ENCODE results near the gene ADAT3.
A peak's percentile ranks its signal among the peaks of the same experiment; 100 is the strongest.

ADAT3 gene

DNA sequence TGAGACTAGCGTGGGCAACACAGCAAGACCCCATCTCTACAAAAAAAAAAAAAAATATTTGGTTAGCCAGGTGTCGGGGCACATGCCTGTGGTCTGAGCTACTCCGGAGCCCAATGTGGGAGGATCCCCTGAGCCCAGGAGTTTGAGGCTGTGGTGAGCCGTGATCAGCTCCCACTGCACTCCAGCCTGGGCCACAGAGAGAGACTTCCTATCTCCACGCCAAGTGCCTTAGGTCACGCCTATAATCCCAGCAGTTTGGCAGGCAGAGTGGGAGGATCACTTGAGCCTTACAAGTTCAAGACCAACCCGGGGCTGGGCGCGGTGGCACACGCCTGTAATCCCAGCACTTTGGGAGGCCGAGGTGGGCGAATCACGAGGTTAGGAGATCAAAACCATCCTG, 8.7 kb upstream of the ADAT3 start:
- no peaks in the 10 kb centered on the region for H3K36me3 ChIP-seq (ENCODE audit: control insufficient read depth in 5 of 5, insufficient read depth in 5 of 5, low read length in 5 of 5)
- peaks cover 4 to 32% (median 19%) of the 10 kb centered on the region in 5 donors for H3K4me1 ChIP-seq (ENCODE audit: control insufficient read depth in 5 of 5, insufficient read depth in 5 of 5, low read length in 5 of 5)
- H3K9me3 ChIP-seq (ENCODE audit: control insufficient read depth in 5 of 5, low read length in 5 of 5), result no peaks in the 10 kb centered on the region
- H3K27me3 ChIP-seq (ENCODE audit: control insufficient read depth in 5 of 5, insufficient read depth in 4 of 5, low read length in 5 of 5), result no peaks in the 10 kb centered on the region
- no peak overlapping the region for H3K4me3 ChIP-seq (ENCODE audit: low read depth in 1 of 5, low read length in 5 of 5)
- no peak overlapping the region for H3K9ac ChIP-seq (ENCODE audit: low read length in 5 of 5)
- no peak overlapping the region for H3K27ac ChIP-seq (ENCODE audit: low read depth, low read length)

- no peak overlapping the region for H3K27ac ChIP-seq (ENCODE audit: low read depth, low read length)
- H3K27me3 ChIP-seq (ENCODE audit: control insufficient read depth in 5 of 5, insufficient read depth in 4 of 5, low read length in 5 of 5), result no peaks in the 10 kb centered on the region
- no peaks in the 10 kb centered on the region for H3K36me3 ChIP-seq (ENCODE audit: control insufficient read depth in 5 of 5, insufficient read depth in 5 of 5, low read length in 5 of 5)
These were observed 3.2 kb upstream of the ADAT3 start for GRCh38 chr19:1901940-1902404.

GRCh38 chr19:1902923-1903322, 2.3 kb upstream of the ADAT3 start:
- H3K4me1 ChIP-seq (ENCODE audit: control insufficient read depth in 5 of 5, insufficient read depth in 5 of 5, low read length in 5 of 5), result peaks cover 2 to 30% (median 17%) of the 10 kb centered on the region in 5 donors
- no peak overlapping the region for H3K27ac ChIP-seq (ENCODE audit: low read depth, low read length)
- H3K4me3 ChIP-seq (ENCODE audit: low read depth in 1 of 5, low read length in 5 of 5), result no peak overlapping the region

More at GRCh38 chr19:1901940-1902404, 3.2 kb upstream of the ADAT3 start:
- H3K4me3 ChIP-seq (ENCODE audit: low read depth in 1 of 5, low read length in 5 of 5), result no peak overlapping the region
- H3K4me1 ChIP-seq (ENCODE audit: control insufficient read depth in 5 of 5, insufficient read depth in 5 of 5, low read length in 5 of 5), result peaks cover 7 to 31% (median 19%) of the 10 kb centered on the region in 5 donors
- H3K9ac ChIP-seq (ENCODE audit: low read length in 5 of 5), result no peak overlapping the region
- no peaks in the 10 kb centered on the region for H3K9me3 ChIP-seq (ENCODE audit: control insufficient read depth in 5 of 5, low read length in 5 of 5)

DNA sequence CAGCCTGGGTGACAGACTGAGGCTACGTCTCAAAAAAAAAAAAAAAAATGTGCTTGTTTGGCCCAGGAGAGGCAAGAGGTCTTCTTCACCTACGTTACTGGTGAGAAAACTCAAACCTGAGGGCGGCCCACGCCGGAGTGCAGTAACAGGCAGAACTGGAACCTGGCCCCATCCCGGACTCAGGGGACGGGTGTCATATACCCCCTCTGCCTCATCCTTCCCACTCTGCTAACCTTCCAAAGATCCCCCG, 414 bp upstream of the ADAT3 start:
- Histone ChIP-seq H3K4me3 (ENCODE audit: low read depth in 1 of 5, low read length in 5 of 5) (peak overlapping the region in 3 of 5 donors; percentile 36 to 75 (median 50)), H3K4me1 (ENCODE audit: control insufficient read depth in 5 of 5, insufficient read depth in 5 of 5, low read length in 5 of 5) (peaks cover 2 to 38% (median 22%) of the 10 kb centered on the region in 5 donors), H3K9ac (ENCODE audit: low read length in 5 of 5) (no peak overlapping the region), H3K36me3 (ENCODE audit: control insufficient read depth in 5 of 5, insufficient read depth in 5 of 5, low read length in 5 of 5) (peaks cover 0 to 3% (median 0%) of the 10 kb centered on the region in 5 donors), H3K27ac (ENCODE audit: low read depth, low read length) (peak overlapping the region; percentile 55), H3K9me3 (ENCODE audit: control insufficient read depth in 5 of 5, low read length in 5 of 5) (no peaks in the 10 kb centered on the region), H3K27me3 (ENCODE audit: control insufficient read depth in 5 of 5, insufficient read depth in 4 of 5, low read length in 5 of 5) (no peaks in the 10 kb centered on the region)

More at GRCh38 chr19:1902923-1903322, 2.3 kb upstream of the ADAT3 start:
- no peaks in the 10 kb centered on the region for H3K9me3 ChIP-seq (ENCODE audit: control insufficient read depth in 5 of 5, low read length in 5 of 5)
- H3K27me3 ChIP-seq (ENCODE audit: control insufficient read depth in 5 of 5, insufficient read depth in 4 of 5, low read length in 5 of 5), result no peaks in the 10 kb centered on the region
- H3K36me3 ChIP-seq (ENCODE audit: control insufficient read depth in 5 of 5, insufficient read depth in 5 of 5, low read length in 5 of 5), result peaks cover 0 to 3% (median 0%) of the 10 kb centered on the region in 5 donors
- H3K9ac ChIP-seq (ENCODE audit: low read length in 5 of 5), result no peak overlapping the region

- peaks cover 2 to 44% (median 28%) of the 10 kb centered on the region in 5 donors for H3K4me1 ChIP-seq (ENCODE audit: control insufficient read depth in 5 of 5, insufficient read depth in 5 of 5, low read length in 5 of 5)
These were observed 720 bp downstream of the ADAT3 start for GRCh38 chr19:1905863-1906375.

DNA sequence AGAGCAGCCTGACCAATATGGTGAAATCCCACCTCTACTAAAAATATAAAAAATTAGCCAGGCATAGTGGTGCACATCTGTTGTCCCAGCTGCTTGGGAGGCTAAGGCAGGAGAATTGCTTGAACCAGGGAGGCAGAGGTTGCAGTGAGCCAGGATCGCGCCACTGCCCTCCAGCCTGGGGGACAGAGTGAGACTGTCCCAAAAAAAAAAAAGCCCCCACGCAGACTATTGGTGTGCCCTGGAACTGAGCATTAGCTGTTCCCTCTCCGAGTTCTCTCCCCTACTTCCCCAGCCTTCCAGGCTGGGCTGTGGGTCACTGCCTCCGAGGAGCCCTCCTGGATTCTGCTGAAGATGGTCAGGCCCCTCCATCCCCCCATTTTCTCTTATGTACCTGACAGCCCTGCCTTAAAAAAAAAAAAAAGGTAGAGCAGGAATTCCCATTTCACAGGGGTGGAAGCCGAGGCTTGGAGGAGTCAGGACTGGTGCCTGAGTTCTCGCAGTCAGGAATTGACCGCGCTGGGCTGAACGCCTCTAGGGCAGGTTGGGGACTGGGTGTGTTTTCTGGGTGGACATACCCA, 1.9 kb downstream of the ADAT3 start:
- Histone ChIP-seq H3K36me3 (ENCODE audit: control insufficient read depth in 5 of 5, insufficient read depth in 5 of 5, low read length in 5 of 5) (peaks cover 0 to 7% (median 2%) of the 10 kb centered on the region in 5 donors), H3K9me3 (ENCODE audit: control insufficient read depth in 5 of 5, low read length in 5 of 5) (no peaks in the 10 kb centered on the region), H3K27ac (ENCODE audit: low read depth, low read length) (no peak overlapping the region), H3K27me3 (ENCODE audit: control insufficient read depth in 5 of 5, insufficient read depth in 4 of 5, low read length in 5 of 5) (no peaks in the 10 kb centered on the region), H3K4me3 (ENCODE audit: low read depth in 1 of 5, low read length in 5 of 5) (no peak overlapping the region), H3K9ac (ENCODE audit: low read length in 5 of 5) (no peak overlapping the region), H3K4me1 (ENCODE audit: control insufficient read depth in 5 of 5, insufficient read depth in 5 of 5, low read length in 5 of 5) (peaks cover 2 to 44% (median 28%) of the 10 kb centered on the region in 5 donors)

More at GRCh38 chr19:1905863-1906375, 720 bp downstream of the ADAT3 start:
- Histone ChIP-seq H3K4me3 (ENCODE audit: low read depth in 1 of 5, low read length in 5 of 5) (peak overlapping the region; percentile 69 to 81 (median 73)), H3K9me3 (ENCODE audit: control insufficient read depth in 5 of 5, low read length in 5 of 5) (no peaks in the 10 kb centered on the region), H3K36me3 (ENCODE audit: control insufficient read depth in 5 of 5, insufficient read depth in 5 of 5, low read length in 5 of 5) (peaks cover 0 to 3% (median 0%) of the 10 kb centered on the region in 5 donors), H3K27me3 (ENCODE audit: control insufficient read depth in 5 of 5, insufficient read depth in 4 of 5, low read length in 5 of 5) (no peaks in the 10 kb centered on the region), H3K9ac (ENCODE audit: low read length in 5 of 5) (peak overlapping the region in 4 of 5 donors; percentile 7 to 80 (median 24)), H3K27ac (ENCODE audit: low read depth, low read length) (peak overlapping the region; percentile 40)

- Histone ChIP-seq H3K4me1 (ENCODE audit: control insufficient read depth in 5 of 5, insufficient read depth in 5 of 5, low read length in 5 of 5) (peaks cover 2 to 44% (median 28%) of the 10 kb centered on the region in 5 donors), H3K27ac (ENCODE audit: low read depth, low read length) (no peak overlapping the region), H3K9me3 (ENCODE audit: control insufficient read depth in 5 of 5, low read length in 5 of 5) (no peaks in the 10 kb centered on the region), H3K9ac (ENCODE audit: low read length in 5 of 5) (peak overlapping the region in 1 of 5 donors; percentile 41), H3K27me3 (ENCODE audit: control insufficient read depth in 5 of 5, insufficient read depth in 4 of 5, low read length in 5 of 5) (no peaks in the 10 kb centered on the region), H3K36me3 (ENCODE audit: control insufficient read depth in 5 of 5, insufficient read depth in 5 of 5, low read length in 5 of 5) (peaks cover 0 to 14% (median 7%) of the 10 kb centered on the region in 5 donors), H3K4me3 (ENCODE audit: low read depth in 1 of 5, low read length in 5 of 5) (no peak overlapping the region)
These were observed 2.6 kb downstream of the ADAT3 start for GRCh38 chr19:1907563-1908363.

DNA sequence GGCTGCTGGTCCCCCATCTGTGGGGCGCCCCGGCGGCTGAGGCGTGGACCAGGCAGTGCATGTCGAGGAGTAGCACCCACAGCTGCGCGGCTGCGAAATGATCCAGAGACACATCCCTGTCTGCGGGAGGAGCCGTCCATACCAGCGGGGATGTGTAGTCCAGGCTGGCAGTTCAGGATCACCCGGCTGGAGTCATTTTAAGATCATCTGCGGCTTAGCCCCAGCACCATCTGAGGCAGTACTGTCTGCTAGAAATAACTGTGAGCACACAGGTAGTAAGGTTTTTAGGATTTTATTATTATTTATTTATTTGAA, 3.1 kb downstream of the ADAT3 start:
- H3K9ac ChIP-seq (ENCODE audit: low read length in 5 of 5), result no peak overlapping the region
- H3K4me1 ChIP-seq (ENCODE audit: control insufficient read depth in 5 of 5, insufficient read depth in 5 of 5, low read length in 5 of 5), result peaks cover 2 to 44% (median 28%) of the 10 kb centered on the region in 5 donors
- no peak overlapping the region for H3K4me3 ChIP-seq (ENCODE audit: low read depth in 1 of 5, low read length in 5 of 5)

GRCh38 chr19:1909761-1910080, 4.5 kb downstream of the ADAT3 start:
- no peaks in the 10 kb centered on the region for H3K9me3 ChIP-seq (ENCODE audit: control insufficient read depth in 5 of 5, low read length in 5 of 5)
- H3K9ac ChIP-seq (ENCODE audit: low read length in 5 of 5), result peak overlapping the region in 1 of 5 donors; percentile 4
- H3K4me3 ChIP-seq (ENCODE audit: low read depth in 1 of 5, low read length in 5 of 5), result no peak overlapping the region
- H3K36me3 ChIP-seq (ENCODE audit: control insufficient read depth in 5 of 5, insufficient read depth in 5 of 5, low read length in 5 of 5), result peaks cover 0 to 32% (median 16%) of the 10 kb centered on the region in 5 donors
- H3K4me1 ChIP-seq (ENCODE audit: control insufficient read depth in 5 of 5, insufficient read depth in 5 of 5, low read length in 5 of 5), result peaks cover under 1 to 36% (median 21%) of the 10 kb centered on the region in 5 donors
- no peak overlapping the region for H3K27ac ChIP-seq (ENCODE audit: low read depth, low read length)
- no peaks in the 10 kb centered on the region for H3K27me3 ChIP-seq (ENCODE audit: control insufficient read depth in 5 of 5, insufficient read depth in 4 of 5, low read length in 5 of 5)

More for the DNA sequence above, 3.1 kb downstream of the ADAT3 start:
- Histone ChIP-seq H3K36me3 (ENCODE audit: control insufficient read depth in 5 of 5, insufficient read depth in 5 of 5, low read length in 5 of 5) (peaks cover 0 to 20% (median 12%) of the 10 kb centered on the region in 5 donors), H3K27ac (ENCODE audit: low read depth, low read length) (no peak overlapping the region), H3K9me3 (ENCODE audit: control insufficient read depth in 5 of 5, low read length in 5 of 5) (no peaks in the 10 kb centered on the region), H3K27me3 (ENCODE audit: control insufficient read depth in 5 of 5, insufficient read depth in 4 of 5, low read length in 5 of 5) (no peaks in the 10 kb centered on the region)

DNA sequence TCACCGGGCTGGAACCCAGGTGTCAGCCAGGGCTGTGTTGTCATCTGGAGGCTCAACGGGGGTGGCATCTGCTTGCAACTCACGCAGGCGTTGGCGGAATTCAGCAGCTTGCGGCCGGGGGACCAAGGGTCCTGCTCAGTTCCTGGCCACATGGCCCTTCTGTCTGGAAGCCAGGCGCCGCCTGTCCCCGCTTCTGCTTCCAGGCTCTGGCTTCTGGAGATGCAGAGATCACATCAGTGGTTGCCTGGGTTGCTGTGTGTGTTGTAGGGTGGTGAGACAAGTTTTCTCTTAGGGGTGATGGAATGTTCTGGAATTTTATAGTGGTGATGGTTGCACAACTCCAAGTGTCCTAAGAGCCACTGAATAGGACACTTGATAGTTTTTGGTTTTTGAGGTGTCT, 5.0 kb downstream of the ADAT3 start:
- H3K27me3 ChIP-seq (ENCODE audit: control insufficient read depth in 5 of 5, insufficient read depth in 4 of 5, low read length in 5 of 5), result no peaks in the 10 kb centered on the region
- H3K4me1 ChIP-seq (ENCODE audit: control insufficient read depth in 5 of 5, insufficient read depth in 5 of 5, low read length in 5 of 5), result peaks cover 0 to 33% (median 19%) of the 10 kb centered on the region in 5 donors
- peaks cover 0 to 36% (median 20%) of the 10 kb centered on the region in 5 donors for H3K36me3 ChIP-seq (ENCODE audit: control insufficient read depth in 5 of 5, insufficient read depth in 5 of 5, low read length in 5 of 5)
- no peaks in the 10 kb centered on the region for H3K9me3 ChIP-seq (ENCODE audit: control insufficient read depth in 5 of 5, low read length in 5 of 5)
- H3K9ac ChIP-seq (ENCODE audit: low read length in 5 of 5), result no peak overlapping the region
- no peak overlapping the region for H3K27ac ChIP-seq (ENCODE audit: low read depth, low read length)
- H3K4me3 ChIP-seq (ENCODE audit: low read depth in 1 of 5, low read length in 5 of 5), result no peak overlapping the region
